Panc1 (cell line): ENCODE data around the gene FNIP2. TPM values are rescaled to one million over a fixed set of nuclear protein-coding genes. Genes with fewer than 3 reads are reported as not detected.

Experiments used
- ATAC-seq: fragments of 200-7000 bp; cut with Tn5 transposase; 2 replicates; pipeline ENCODE4 v1.9.1; 2020; ENCODE audit warnings: mild to moderate bottlenecking, moderate library complexity
- BruUV-seq: library from RNA; stranded (reverse); fragments of 400-500 nt; replicated peaks from 2 replicates; lab custom pipeline; 2021; lab: Mats Ljungman, UMichigan
- CTCF ChIA-PET: fragments of 300-600 bp; sonication (Branson Sonifier 250); formaldehyde crosslinking; loops from one replicate; lab custom pipeline; 2022; ENCODE audit warnings: antibody characterized with exemption; lab: Charles Lee
- POLR2A ChIA-PET: fragments of 300-600 bp; sonication (Branson Sonifier 250); formaldehyde crosslinking; loops from one replicate; lab custom pipeline; 2022; ENCODE audit warnings: antibody characterized with exemption; lab: Charles Lee
- DNase-seq: peaks from one replicate; pipeline ENCODE4 v3.0.0-alpha.2; 2010; ENCODE audit warnings: low read depth, low spot score
- H3K27ac ChIP-seq: 2 replicates; pipeline ENCODE4 v1.5.1; 2011; ENCODE audit warnings: mild to moderate bottlenecking, low read length, inconsistent platforms
- H3K27me3 ChIP-seq: fragments of 200-500 bp; sonication (Bioruptor generic); 2 replicates; pipeline ENCODE4 v1.6.0; 2014; ENCODE audit warnings: low read length, inconsistent platforms; ENCODE audit not compliant: control insufficient read depth, insufficient read depth
- H3K36me3 ChIP-seq: fragments of 200-500 bp; sonication (Bioruptor generic); 2 replicates; pipeline ENCODE4 v1.5.1; 2014; ENCODE audit warnings: inconsistent platforms, mild to moderate bottlenecking, low read length, moderate library complexity; ENCODE audit not compliant: control insufficient read depth, insufficient read depth
- H3K4me1 ChIP-seq: 2 replicates; pipeline ENCODE4 v1.5.1; 2011; ENCODE audit warnings: inconsistent platforms, mild to moderate bottlenecking, low read length, moderate library complexity; ENCODE audit not compliant: control insufficient read depth, insufficient read depth
- H3K4me3 ChIP-seq, 2 experiments: 2 replicates each; pipeline ENCODE4 v1.5.1; 2011 to 2012; ENCODE audit warnings: low read depth in 2 of 2, low read length in 2 of 2, mild to moderate bottlenecking in 2 of 2, inconsistent platforms in 1 of 2, moderate library complexity in 1 of 2
- H3K9me3 ChIP-seq: fragments of 200-500 bp; sonication (Bioruptor generic); 2 replicates; pipeline ENCODE4 v1.5.1; 2014; ENCODE audit warnings: low read depth, mild to moderate bottlenecking, inconsistent platforms, low read length, moderate library complexity; ENCODE audit not compliant: control insufficient read depth, insufficient read depth
- CTCF ChIP-seq: fragments of 450-650 bp; IDR thresholded peaks from 2 replicates; pipeline ENCODE4 v1.5.1; 2017; ENCODE audit warnings: mild to moderate bottlenecking
- POLR2AphosphoS5 ChIP-seq: IDR thresholded peaks from 2 replicates; pipeline ENCODE4 v1.6.1; 2012; ENCODE audit warnings: mild to moderate bottlenecking, low read depth, low read length, moderate library complexity
- REST ChIP-seq, 2 experiments: IDR thresholded peaks; 2 replicates each; pipeline ENCODE4 v1.6.1; 2011 to 2012; ENCODE audit warnings: low read depth in 2 of 2, control low read depth in 1 of 2, low read length in 1 of 2, mild to moderate bottlenecking in 1 of 2, moderate library complexity in 1 of 2; ENCODE audit not compliant: insufficient read depth in 1 of 2
- SIN3A ChIP-seq: IDR thresholded peaks from 2 replicates; pipeline ENCODE4 v1.6.1; 2012; ENCODE audit warnings: low read depth, mild to moderate bottlenecking, low read length, moderate library complexity, borderline replicate concordance; ENCODE audit not compliant: insufficient read depth
- TCF7L2 ChIP-seq: IDR thresholded peaks from 2 replicates; pipeline ENCODE4 v1.6.1; 2011; ENCODE audit warnings: mild to moderate bottlenecking, low read depth, low read length, inconsistent platforms
- in situ Hi-C: cut with HindIII; loops from 2 replicates; pipeline ENCODE4 v1.10.0; 2016; ENCODE audit warnings: low sequenced_read_pairs, low pct_unique_long_range_greater_than_20kb
- intact Hi-C: fragments of 100-400 bp; cut with micrococcal nuclease; formaldehyde crosslinking; loops from one replicate; pipeline ENCODE4 v1.10.0; 2022; ENCODE audit not compliant: unreplicated experiment
- total RNA-seq: library from RNA; stranded (reverse); gene quantifications from one replicate; pipeline ENCODE4 v1.2.1, GENCODE V29; 2021; ENCODE audit not compliant: unreplicated experiment

FNIP2 gene
- total RNA-seq, 1 experiment from 2014 or later = 17.7 TPM

- H3K4me3 ChIP-seq = no peak overlapping the region
- ChIA-PET POLR2A (interaction anchor here (0.6 kb wide), 1 partner anchor 80 kb away, joined by 3 read pairs; no protein-coding TSS in a partner anchor), CTCF (no interaction called here)
- no peak for ATAC-seq
- no peaks in the 10 kb centered on the region for H3K27me3 ChIP-seq
- TF ChIP-seq TCF7L2 (no peak), REST (IDR thresholded peaks at IDR 0.05; ENCODE audit: insufficient read depth in 1 of 2, low read depth in 2 of 2, low read length in 1 of 2) (no peak), CTCF (no peak), POLR2AphosphoS5 (no peak), SIN3A (no peak)
- BruUV-seq = no TSS peak
- H3K9me3 ChIP-seq = no peaks in the 10 kb centered on the region
- no peak overlapping the region for H3K27ac ChIP-seq
- DNase-seq = no peak
- H3K36me3 ChIP-seq = no peaks in the 10 kb centered on the region; the same call in 1 of the 2 replicates
- in situ Hi-C loops (no loop called here), intact Hi-C loops (no loop called here)
- no peaks in the 10 kb centered on the region for H3K4me1 ChIP-seq
Measured at GRCh38 chr4:158861281-158861680, 92.5 kb downstream of the FNIP2 start.

- intact Hi-C loops (no loop called here), in situ Hi-C loops (no loop called here)
- no peaks in the 10 kb centered on the region; the same call in 1 of the 2 replicates for H3K36me3 ChIP-seq
- POLR2A ChIA-PET = interaction anchor here (1.1 kb wide), 1 partner anchor 33 kb away, joined by 3 read pairs; no protein-coding TSS in a partner anchor
- H3K4me3 ChIP-seq = no peak overlapping the region
- TF ChIP-seq TCF7L2 (no peak), CTCF (no peak), SIN3A (no peak), REST (IDR thresholded peaks at IDR 0.05; ENCODE audit: insufficient read depth in 1 of 2, low read depth in 2 of 2, low read length in 1 of 2) (no peak), POLR2AphosphoS5 (no peak)
- H3K4me1 ChIP-seq = no peaks in the 10 kb centered on the region
- DNase-seq = no peak
- CTCF ChIA-PET = interaction anchor here (0.7 kb wide), 1 partner anchor 252 kb away, joined by 8 read pairs; no protein-coding TSS in a partner anchor
- no peak overlapping the region for H3K27ac ChIP-seq
- H3K9me3 ChIP-seq = no peaks in the 10 kb centered on the region
- BruUV-seq = no TSS peak
- H3K27me3 ChIP-seq = no peaks in the 10 kb centered on the region
- ATAC-seq = no peak
Measured at GRCh38 chr4:158861766-158862165, 92.9 kb downstream of the FNIP2 start.
